ENCODE measurements around the gene ITGB6. TPM values are rescaled to one million over a fixed set of nuclear protein-coding genes. Genes with fewer than 3 reads are reported as not detected.

Gene ITGB6
- total RNA-seq, 1 donor from 2014 or later: 7.6 TPM

DNA sequence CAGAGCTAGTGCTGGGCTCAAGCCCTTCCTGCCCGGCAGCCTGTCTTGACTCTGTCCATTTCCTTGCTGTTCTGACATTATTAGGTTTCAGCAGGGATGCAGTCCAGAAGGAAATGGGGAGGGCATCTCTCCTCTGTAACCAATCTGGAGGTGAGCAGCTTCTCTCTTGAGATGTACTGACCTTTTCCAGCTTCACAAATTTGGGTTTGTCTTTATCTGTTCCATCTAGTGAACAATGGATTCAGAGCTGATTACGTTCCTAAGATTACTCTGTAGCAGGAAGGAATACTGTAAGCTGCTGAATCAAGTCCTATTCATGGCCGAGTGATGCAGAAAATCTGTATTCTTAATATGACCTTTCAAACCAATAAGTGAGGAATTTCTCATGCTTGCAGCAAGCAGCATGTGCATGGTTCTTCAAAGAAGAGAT is 148.7 kb downstream of the ITGB6 start:
- Histone ChIP-seq H4K20me1 (ENCODE audit: insufficient read depth, low read length) (peaks cover 13% of the 10 kb centered on the region), H3K27me3 (ENCODE audit: insufficient read depth, low read length) (no peaks in the 10 kb centered on the region), H3K4me2 (ENCODE audit: low read length) (no peak overlapping the region), H3K79me2 (ENCODE audit: insufficient read depth, low read length) (no peaks in the 10 kb centered on the region), H3K9me3 (ENCODE audit: insufficient read depth, low read depth, low read length) (no peaks in the 10 kb centered on the region), H3K4me1 (ENCODE audit: insufficient read depth, low read length) (no peaks in the 10 kb centered on the region), H3K9ac (ENCODE audit: low read length) (no peak overlapping the region), H3K36me3 (ENCODE audit: insufficient read depth, low read length) (no peaks in the 10 kb centered on the region), H3K27ac (ENCODE audit: low read depth, low read length) (no peak overlapping the region), H2AFZ (ENCODE audit: low read depth, low read length) (no peak overlapping the region), H3K4me3 (ENCODE audit: insufficient read depth, low read depth, low read length) (no peak overlapping the region)
- no peak overlapping the region for H3K27ac Mint-ChIP-seq (ENCODE audit: unreplicated experiment)
- no peaks in the 10 kb centered on the region for H3K27me3 Mint-ChIP-seq (ENCODE audit: low read depth, unreplicated experiment)
- H3K4me1 Mint-ChIP-seq (ENCODE audit: low read depth, unreplicated experiment): peaks cover 10% of the 10 kb centered on the region
- TF ChIP-seq EZH2 (IDR thresholded peaks at IDR 0.05; ENCODE audit: insufficient read depth, low read length) (no peak), CTCF (IDR thresholded peaks at IDR 0.05; ENCODE audit: insufficient read depth, low read depth, low read length) (no peak)
- DNase-seq (ENCODE audit: low read depth): peak; percentile 36
- H3K9me3 Mint-ChIP-seq (ENCODE audit: unreplicated experiment): no peaks in the 10 kb centered on the region
- H3K4me3 Mint-ChIP-seq (ENCODE audit: unreplicated experiment): no peak overlapping the region
- FAIRE-seq: peak; percentile 52
- peaks cover 8% of the 10 kb centered on the region for H3K36me3 Mint-ChIP-seq (ENCODE audit: low read depth, unreplicated experiment)

- H3K4me3 ChIP-seq (ENCODE audit: insufficient read depth, low read depth, low read length): no peak overlapping the region
- no peak for FAIRE-seq
- H3K36me3 Mint-ChIP-seq (ENCODE audit: low read depth, unreplicated experiment): peaks cover 12% of the 10 kb centered on the region
These were observed 149.9 kb downstream of the ITGB6 start for GRCh38 chr2:160050147-160050546.

More at GRCh38 chr2:160050147-160050546, 149.9 kb downstream of the ITGB6 start:
- Histone ChIP-seq H3K36me3 (ENCODE audit: insufficient read depth, low read length) (no peaks in the 10 kb centered on the region), H3K4me1 (ENCODE audit: insufficient read depth, low read length) (no peaks in the 10 kb centered on the region), H4K20me1 (ENCODE audit: insufficient read depth, low read length) (peaks cover 11% of the 10 kb centered on the region), H3K27ac (ENCODE audit: low read depth, low read length) (no peak overlapping the region), H2AFZ (ENCODE audit: low read depth, low read length) (no peak overlapping the region), H3K27me3 (ENCODE audit: insufficient read depth, low read length) (no peaks in the 10 kb centered on the region), H3K9ac (ENCODE audit: low read length) (no peak overlapping the region), H3K79me2 (ENCODE audit: insufficient read depth, low read length) (no peaks in the 10 kb centered on the region), H3K9me3 (ENCODE audit: insufficient read depth, low read depth, low read length) (no peaks in the 10 kb centered on the region), H3K4me2 (ENCODE audit: low read length) (no peak overlapping the region)
- Mint-ChIP-seq H3K4me3 (ENCODE audit: unreplicated experiment) (no peak overlapping the region), H3K27ac (ENCODE audit: unreplicated experiment) (no peak overlapping the region), H3K4me1 (ENCODE audit: low read depth, unreplicated experiment) (peaks cover 7% of the 10 kb centered on the region), H3K9me3 (ENCODE audit: unreplicated experiment) (no peaks in the 10 kb centered on the region), H3K27me3 (ENCODE audit: low read depth, unreplicated experiment) (peaks cover 2% of the 10 kb centered on the region)
- no peak for TF ChIP-seq EZH2 (IDR thresholded peaks at IDR 0.05; ENCODE audit: insufficient read depth, low read length)
- TF ChIP-seq CTCF (IDR thresholded peaks at IDR 0.05; ENCODE audit: insufficient read depth, low read depth, low read length): no peak
- no peak for DNase-seq (ENCODE audit: low read depth)

Other genes starting within 250 kb of the ITGB6 start
- gene PLA2R1, start 137.7 kb downstream of the ITGB6 start, total RNA-seq: 7.1 and 10.5 TPM in 2 replicates

All from astrocyte (in vitro differentiated cells and primary cell).